Nucleus accumbens (tissue), 56 donors: ENCODE results near the gene GUCA2A.
"Not testable (repeated sequence)": the region's sequence is repeated elsewhere in the genome, so short reads cannot be mapped to it uniquely, and the experiment has no call there.

Source experiments
- DNase-seq, 56 donors: peaks; one replicate each; lab custom pipeline; 2025; lab: John Stamatoyannopoulos, UW

The GUCA2A gene

GRCh38 chr1:42164551-42165420 lies at the start of gene GUCA2A:
GUCA2A (minus strand) TSS chr1:42164745; CDS start chr1:42164712, 33 bp downstream.
- no peak for DNase-seq

GRCh38 chr1:42211224-42211623 lies 46.7 kb upstream of the GUCA2A start:
- no peak for DNase-seq

GRCh38 chr1:42210421-42211133 lies 46.0 kb upstream of the GUCA2A start:
- DNase-seq = no peak

GRCh38 chr1:42209526-42210251 lies 45.1 kb upstream of the GUCA2A start:
- DNase-seq = no peak

GRCh38 chr1:42206930-42207329 lies 42.4 kb upstream of the GUCA2A start:
- DNase-seq = not testable (repeated sequence)

- no peak for DNase-seq
Observed at GRCh38 chr1:42206164-42206563, 41.6 kb upstream of the GUCA2A start.

GRCh38 chr1:42201986-42202385 lies 37.4 kb upstream of the GUCA2A start:
- DNase-seq = no peak

GRCh38 chr1:42198251-42198650 lies 33.7 kb upstream of the GUCA2A start:
- no peak for DNase-seq

GRCh38 chr1:42195841-42196240 lies 31.3 kb upstream of the GUCA2A start:
- DNase-seq = no peak

- DNase-seq = no peak
Observed at GRCh38 chr1:42192106-42192505, 27.6 kb upstream of the GUCA2A start.

- no peak for DNase-seq
Observed at GRCh38 chr1:42191319-42191718, 26.8 kb upstream of the GUCA2A start.

- no peak for DNase-seq
Observed at GRCh38 chr1:42189931-42190853, 25.6 kb upstream of the GUCA2A start.

- DNase-seq = no peak
Observed at GRCh38 chr1:42186152-42186551, 21.6 kb upstream of the GUCA2A start.

GRCh38 chr1:42184616-42185015 lies 20.1 kb upstream of the GUCA2A start:
- DNase-seq = no peak

- no peak for DNase-seq
Observed at GRCh38 chr1:42183957-42184268, 19.4 kb upstream of the GUCA2A start.

- DNase-seq = no peak
Observed at GRCh38 chr1:42183210-42183956, 18.8 kb upstream of the GUCA2A start.

GRCh38 chr1:42181687-42182086 lies 17.1 kb upstream of the GUCA2A start:
- no peak for DNase-seq

GRCh38 chr1:42179900-42180329 lies 15.4 kb upstream of the GUCA2A start:
- no peak for DNase-seq

- no peak for DNase-seq
Observed at GRCh38 chr1:42179275-42179674, 14.7 kb upstream of the GUCA2A start.
